Measurements from ENCODE around the gene MRC1.

GRCh38 chr10:17848646-17849045 lies 39.5 kb downstream of the MRC1 start:
- no peak for TF ChIP-seq TAF1 (IDR thresholded peaks at IDR 0.05; ENCODE audit: borderline replicate concordance, insufficient read depth, low read length)
- no peak for TF ChIP-seq POLR2AphosphoS5 (IDR thresholded peaks at IDR 0.05; ENCODE audit: low read depth, low read length)
- TF ChIP-seq SIN3A (IDR thresholded peaks at IDR 0.05; ENCODE audit: borderline replicate concordance, insufficient read depth, low read length) = no peak
